ENCODE measurements around the gene GOLGA2.
A peak's percentile ranks its signal among the peaks of the same experiment; 100 is the strongest.
"Not testable (repeated sequence)": the region's sequence is repeated elsewhere in the genome, so short reads cannot be mapped to it uniquely, and the experiment has no call there.

The GOLGA2 gene

DNA sequence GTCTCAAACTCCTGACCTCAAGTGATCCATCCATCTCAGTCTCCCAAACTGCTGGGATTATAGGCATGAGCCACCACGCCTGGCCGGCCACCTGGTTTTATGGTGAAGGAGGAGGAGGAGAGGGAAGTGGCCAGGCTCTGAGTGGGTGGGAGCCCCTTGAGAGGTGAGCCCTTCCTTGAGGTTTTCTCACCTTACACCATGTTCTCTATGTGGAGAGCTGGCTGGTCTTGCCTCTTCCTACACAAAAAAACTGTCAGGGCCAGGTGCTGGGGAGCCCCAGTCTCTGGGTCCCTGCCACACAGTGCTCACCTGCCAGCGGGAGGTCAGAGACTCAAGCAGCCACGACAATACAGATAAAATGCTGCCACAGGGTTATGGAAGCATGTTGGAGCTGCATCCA is 18.3 kb upstream of the GOLGA2 start:
- DNase-seq (ENCODE audit: low read depth in 2 of 2) = no peak

DNA sequence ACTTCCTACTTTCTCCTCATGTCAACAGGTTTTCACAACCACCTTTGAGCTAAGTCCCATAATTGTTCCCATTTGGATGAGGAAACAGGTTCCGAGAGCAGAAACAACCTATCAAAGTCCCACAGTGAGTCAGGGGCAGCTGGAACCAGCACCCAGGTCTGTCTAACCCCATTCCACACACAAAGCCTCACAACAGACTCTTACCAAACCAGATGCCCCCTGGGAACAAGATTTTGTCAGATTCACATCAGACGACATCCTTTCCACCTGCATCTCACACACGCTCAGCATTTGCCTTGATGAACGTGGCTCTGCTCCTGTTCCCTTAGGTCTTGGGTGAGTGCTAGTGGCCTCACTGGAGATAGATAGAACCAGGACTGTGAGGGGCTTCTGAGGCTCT is 17.3 kb upstream of the GOLGA2 start:
- no peak for DNase-seq (ENCODE audit: low read depth in 2 of 2)

DNA sequence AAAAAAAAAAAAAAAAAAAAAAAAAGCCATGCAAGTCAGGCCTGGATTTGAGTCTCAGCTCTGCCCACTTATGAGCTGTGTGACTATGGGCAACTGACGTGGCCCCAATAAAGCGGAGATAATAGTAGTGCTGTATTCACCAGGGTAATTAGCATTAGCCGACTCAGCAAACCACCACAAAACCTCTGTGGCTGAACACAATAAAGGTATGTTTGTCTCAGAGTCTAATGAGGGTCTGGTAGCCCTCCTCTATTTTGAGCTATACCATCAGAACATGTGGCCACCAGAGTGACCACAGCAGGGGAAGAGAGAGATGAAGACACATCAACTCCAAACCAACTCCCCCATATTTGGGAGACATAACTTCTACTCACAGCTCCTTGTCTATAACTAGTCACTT is 16.2 kb upstream of the GOLGA2 start:
- no peak for DNase-seq (ENCODE audit: low read depth in 2 of 2)

DNA sequence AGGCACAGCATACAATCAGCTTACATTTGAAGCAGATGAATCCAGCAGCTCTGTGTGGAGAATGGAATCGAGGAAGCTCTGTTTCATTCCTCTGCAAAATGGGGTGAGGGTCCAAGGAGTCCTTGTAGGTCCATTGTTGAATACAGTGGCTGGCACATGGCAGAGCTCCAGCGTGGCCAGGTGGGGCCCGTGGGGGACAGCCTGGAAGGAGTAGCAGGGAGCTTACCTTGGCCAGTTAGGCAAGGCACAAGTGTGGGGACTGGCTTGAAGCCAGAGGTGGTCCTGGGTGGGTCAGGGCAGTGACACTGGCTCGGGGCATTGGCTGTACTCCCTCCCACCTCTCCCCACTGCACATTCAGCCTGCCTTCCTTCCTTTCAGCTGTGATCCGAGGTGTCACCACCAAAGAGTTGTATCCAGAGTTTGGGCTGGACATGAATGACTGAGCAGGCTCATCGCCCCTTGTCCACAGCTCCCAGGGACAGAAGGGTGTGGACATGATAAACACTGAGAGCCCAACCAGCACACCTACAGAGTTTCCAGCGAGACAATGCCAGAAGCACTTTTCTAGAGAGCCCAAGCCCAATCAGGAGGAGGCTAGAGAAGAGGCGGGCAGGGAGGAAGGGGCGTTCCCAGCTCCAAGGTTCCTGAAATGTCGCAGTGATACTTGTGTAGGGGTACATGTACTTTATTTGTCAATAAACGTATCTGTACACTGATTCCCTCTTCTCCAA is 12.6 kb upstream of the GOLGA2 start:
- DNase-seq (ENCODE audit: low read depth in 2 of 2) = no peak

DNA sequence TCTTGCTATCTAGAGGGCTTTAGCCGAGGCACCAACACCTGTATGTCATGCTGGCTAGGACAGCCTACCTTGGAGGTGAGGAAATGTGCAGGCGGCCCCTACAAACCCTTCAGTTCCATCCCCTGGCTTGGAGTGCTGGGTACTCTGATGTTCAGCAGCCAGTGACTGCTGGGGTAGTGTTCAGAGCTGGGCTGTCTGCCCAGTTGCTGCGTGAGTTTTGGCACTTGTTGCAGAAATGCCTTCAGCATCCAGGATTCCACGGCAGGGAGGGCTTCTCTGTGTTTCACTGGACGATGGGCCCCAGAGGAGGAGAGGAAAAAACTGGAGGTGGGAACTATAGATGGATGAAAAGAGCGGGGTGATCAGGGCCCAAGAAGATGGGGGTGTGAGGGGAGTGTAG is 10.6 kb upstream of the GOLGA2 start:
- DNase-seq (ENCODE audit: low read depth in 2 of 2) = no peak

DNA sequence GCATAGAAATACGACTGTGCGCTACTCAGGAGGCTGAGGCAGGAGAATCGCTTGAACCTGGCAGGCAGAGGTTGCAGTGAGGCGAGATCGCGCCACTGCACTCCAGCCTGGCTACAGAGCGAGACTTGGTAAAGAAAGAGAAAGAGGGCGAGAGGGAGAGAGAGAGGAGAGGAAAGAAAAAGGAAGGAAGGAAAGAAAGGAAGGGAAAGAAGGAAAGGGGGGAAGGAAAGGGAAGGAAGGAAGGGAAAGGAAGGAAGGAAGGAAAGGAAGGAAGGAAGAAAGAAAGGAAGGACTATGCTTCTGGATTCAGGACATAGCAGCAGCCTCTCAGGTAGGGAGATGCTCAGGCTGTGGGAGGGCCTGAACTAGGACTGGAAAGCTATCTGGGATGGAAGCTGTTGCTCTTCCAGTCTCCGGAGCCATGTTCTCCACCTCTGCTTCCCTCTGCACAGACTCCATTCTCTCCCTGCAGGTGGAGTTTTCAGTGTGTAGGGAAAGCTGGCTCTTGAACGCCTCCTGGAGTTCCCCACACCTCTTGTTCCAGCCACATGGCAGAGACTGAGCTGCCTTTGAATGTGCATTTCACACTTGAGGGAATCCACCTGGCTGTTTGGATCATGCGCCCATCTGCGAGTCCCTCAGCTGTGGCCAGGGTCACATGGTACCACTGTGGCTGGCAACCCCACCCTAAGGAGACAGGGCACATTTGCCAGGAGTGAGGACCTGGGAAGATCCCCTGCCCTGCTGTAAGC is 9.4 kb upstream of the GOLGA2 start:
- no peak for DNase-seq (ENCODE audit: low read depth in 2 of 2)

DNA sequence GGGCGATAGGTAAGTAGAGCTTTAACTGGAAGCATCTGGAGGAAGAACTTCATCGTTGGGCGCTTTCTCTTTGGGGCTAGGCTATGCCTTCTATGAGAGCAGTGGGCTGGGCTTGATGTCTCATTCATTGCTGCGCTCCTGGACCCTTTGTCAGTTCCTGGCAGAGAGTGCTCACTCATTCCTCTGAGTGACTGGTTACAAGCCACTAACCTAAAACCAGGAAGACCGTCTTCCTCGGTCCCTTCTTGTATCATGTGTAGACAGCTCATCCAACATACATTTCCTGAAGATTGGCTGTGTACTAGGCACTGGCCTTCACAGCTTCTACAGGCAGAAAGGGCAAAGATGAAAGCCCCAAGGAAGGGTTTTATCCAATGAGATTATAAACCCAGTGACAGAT is 6.7 kb upstream of the GOLGA2 start:
- peak in 1 of 2 experiments; percentile 31 for DNase-seq (ENCODE audit: low read depth in 2 of 2)

DNA sequence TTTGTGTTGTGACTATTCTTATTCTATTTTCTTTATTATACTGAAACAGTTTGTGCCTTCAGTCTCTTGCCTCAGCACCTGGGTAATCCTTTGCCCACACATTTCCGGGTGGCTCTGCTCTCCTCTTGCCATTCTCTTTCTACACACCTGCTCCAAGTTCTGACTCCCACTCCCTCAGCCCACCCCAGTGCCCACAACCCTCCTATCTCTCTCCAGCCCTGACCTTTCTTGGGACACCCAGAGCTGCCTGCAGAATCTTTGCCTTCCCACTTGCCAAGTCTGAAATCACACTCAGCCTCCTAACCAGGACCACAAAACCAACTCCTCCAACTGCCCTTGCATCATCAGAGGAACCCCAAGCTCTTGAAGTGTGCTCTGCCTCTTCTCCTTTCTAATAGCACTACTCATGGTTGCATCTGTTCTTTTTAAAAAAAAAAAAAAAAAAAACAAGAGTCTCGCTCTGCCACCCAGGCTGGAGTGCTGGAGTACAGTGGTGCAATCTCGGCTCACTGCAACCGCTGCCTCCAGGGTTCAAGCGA is 4.3 kb upstream of the GOLGA2 start:
- DNase-seq (ENCODE audit: low read depth in 2 of 2) = no peak

DNA sequence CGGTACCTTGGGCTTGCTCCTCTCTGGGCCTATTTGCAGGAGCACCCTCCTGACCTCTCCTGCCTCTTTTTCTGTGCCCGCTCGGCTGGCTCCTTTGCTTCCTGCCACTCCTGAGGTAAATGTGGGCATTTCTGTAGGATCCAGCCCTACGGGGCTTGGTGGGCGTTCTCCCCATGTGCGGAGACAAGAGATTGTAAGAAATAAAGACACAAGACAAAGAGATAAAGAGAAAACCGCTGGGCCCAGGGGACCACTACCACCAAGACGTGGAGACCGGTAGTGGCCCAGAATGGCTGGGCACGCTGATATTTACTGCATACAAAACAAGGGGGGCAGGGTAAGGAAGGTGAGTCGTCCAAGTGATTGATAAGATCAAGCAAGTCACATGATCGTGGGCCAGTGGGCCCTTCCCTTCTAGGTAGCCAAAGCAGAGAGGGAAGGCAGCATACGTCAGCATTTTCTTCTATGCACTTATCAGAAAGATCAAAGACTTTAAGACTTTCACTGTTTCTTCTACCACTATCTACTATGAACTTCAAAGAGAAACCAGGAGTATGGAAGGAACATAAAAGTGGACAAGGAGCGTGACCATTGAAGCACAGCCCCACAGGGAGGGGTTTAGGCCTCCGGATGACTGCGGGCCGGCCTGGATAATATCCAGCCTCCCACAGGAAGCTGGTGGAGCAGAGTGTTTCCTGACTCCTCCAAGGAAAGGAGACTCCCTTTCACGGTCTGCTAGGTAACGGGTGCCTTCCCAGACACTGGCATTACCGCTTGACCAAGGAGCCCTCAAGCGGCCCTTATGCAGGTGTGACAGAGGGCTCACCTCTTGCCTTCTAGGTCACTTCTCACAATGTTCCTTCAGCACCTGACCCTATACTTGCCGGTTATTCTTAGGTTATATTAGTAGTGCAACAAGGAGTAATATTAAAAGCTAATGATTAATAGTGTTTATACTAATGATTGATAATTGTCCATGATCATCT is 3.6 kb upstream of the GOLGA2 start:
- not testable (repeated sequence) for DNase-seq (ENCODE audit: low read depth in 2 of 2)

DNA sequence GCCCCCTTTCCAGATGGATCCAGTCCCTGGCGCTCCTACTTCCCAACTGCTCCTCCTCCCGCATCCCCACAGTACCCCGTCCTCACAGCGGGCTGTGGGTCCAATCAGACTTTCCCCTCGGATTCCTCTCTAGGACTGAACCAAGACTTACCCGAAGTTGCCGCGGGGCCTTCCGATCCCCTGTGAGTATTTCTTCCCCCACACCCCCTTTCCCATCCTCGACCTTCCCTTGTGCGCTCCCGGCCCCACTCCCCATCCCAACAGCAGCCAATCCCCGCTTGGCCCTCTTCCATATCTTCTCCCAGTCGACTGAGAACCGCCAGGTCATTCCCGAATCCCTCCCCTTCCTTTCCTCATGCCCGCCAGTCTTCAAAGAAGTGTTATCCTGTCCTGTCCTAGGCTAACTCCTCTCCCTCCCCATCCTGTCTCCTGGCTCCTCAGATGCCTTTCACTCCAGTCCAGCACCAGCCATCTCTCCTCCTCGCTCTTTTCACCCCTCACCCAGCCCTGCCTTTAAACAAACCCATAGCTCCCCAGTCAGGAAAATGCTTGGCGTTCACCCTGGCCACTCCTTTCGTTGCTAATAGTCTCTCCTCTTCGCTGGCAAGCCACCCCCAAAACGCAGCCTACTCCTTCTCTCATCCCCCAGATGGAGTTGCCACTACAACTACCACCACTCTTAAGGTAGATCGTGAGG is 915 bp upstream of the GOLGA2 start:
- DNase-seq (ENCODE audit: low read depth in 2 of 2) = no peak

DNA sequence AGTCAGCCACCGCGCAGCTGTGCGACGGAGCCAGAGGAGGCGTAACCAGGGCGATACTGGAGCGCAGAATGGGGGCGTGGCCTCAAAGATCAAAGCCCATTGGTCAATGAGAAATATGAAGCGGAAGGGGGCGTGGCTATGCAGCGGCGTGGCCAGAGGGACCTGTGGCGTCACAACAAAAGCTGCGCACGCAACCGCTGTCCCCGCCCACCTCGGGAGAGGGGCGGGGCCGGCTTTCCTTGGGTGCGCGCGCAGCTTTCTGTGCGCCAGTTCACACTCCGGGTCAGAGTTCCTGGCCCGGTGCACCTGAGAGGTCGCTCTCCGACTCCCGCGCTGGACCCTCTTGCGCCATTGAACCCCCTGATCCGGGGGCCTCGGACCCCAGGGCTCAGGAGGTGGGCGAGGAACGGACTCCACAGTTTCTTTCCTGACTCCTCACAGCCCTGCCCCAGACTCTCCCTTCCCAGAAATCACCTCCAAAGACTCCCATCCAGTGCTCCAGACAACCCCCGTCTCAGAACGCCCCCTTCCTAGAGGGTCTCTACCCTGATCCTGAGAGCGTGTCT is 284 bp upstream of the GOLGA2 start, which contains the start of gene SWI5:
SWI5 (plus strand) TSS at position 269 of the 566 bp plus-strand sequence.
- DNase-seq (ENCODE audit: low read depth in 2 of 2) = peak; percentile 98

DNA sequence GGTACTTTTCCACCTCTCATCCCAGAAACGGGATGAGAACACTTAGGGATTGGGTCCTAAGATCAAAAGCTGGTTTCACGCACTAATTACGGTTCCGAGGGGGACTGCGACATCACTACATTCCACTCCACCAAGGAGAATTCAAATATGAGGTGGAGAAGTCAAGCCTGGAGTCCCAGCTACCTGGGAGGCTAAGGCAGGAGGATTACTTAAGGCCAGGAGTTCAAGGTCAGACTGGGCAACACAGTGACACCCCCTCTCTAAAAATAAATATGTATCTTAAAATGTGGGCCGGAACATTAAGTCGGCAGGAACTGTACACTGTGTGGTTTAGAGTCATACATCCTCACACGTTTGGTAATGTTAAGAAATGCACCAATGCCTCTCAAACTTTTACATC is 1.6 kb downstream of the GOLGA2 start:
- no peak for DNase-seq (ENCODE audit: low read depth in 2 of 2)

DNA sequence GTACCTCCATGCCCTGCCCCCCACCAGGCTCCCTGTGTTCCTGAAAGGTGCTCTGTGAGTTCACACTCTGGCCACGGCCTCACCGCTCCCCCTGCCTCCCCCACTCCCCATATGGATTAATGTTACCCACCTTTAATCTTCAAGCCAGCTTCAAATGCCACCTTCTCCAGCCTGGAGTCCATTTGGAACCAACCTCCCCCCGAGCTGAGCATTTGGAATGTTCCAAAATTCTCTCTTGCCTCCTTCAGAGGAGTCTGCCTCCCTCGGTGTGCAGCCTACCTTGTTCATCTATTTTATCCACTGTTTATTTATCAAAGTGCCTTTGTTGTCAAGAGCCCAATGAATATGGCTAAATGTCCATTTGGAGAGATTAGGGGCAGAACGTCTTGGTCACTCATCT is 4.3 kb downstream of the GOLGA2 start:
- DNase-seq (ENCODE audit: low read depth in 2 of 2) = no peak

DNA sequence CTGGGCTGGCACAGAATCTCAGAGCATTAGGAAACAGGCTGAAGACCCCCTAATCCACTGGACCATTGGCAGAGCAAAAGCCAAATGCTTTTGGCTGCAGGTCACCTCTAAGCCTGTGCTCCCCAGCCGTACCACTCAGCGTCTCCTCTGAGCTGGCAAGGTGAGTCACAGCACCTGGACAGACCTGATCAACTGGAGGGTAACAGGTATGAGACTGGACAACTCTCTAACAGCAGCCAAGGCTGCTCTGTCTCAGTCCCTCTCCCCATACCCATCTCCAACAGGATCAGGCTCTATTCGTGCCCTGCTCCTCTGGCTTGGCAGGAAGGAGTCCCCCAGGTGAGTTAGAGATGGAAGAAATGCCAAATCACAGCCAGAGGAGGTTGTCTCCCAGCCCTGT is 4.7 kb downstream of the GOLGA2 start:
- DNase-seq (ENCODE audit: low read depth in 2 of 2) = no peak

DNA sequence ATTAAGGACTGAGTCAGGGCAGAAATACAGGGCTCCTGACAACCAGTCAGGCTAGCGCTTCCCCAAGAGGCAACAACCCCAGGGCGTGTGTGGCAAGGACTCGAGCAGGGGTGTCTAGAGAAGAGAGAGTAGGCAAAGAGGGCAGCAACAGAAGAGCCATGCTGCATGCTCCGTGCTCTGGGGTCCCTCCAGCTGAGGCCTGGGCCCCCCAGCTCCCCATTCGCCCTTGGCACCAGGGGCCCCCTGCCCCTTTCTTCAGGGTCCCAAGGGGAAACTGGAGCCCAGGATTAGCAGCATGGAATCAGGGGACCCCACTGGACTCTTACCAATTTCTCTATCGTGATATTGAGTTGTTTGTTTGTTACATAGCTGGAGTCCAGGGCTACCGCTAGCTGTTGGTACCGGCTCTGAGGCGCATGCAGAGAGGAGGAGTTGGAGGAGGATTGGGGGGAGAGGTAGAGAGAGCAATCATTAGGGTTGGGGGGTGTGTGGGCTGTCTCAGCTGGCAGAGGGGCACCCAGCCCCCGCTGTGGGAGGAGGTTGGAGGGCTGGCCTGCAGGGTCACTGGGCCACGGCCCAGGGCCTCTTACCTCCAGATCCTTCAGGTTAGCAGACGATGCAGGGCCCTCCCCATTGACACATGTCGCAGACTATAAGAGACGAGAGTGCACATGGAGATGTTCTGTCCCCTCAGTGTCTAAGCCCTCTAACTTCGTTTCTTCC is 8.8 kb downstream of the GOLGA2 start:
- DNase-seq (ENCODE audit: low read depth in 2 of 2) = no peak

DNA sequence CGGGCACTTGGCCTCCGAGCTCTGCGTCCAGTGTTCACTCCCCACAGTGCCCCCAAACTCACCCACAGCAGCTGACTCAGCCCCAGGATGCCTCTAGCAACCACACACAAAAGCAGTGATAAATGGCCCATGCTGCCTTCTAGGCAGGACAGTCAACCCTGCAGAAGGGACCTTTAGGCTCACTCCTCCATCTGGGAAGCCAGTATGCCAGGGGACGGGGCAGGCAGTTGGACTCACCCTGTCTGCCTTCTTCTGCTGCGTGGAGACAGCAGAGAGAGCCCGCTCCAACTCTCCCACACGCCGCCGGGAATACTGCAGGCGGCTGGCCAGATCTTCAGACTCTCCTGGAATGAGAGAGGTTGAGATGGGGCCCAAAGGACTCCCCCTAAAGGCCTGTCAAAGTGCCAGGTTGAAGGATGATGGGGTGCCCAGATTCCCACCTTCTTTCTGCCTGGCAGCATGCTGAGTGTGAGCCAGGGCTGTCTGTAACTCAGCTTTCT is 10.4 kb downstream of the GOLGA2 start:
- DNase-seq (ENCODE audit: low read depth in 2 of 2) = no peak

DNA sequence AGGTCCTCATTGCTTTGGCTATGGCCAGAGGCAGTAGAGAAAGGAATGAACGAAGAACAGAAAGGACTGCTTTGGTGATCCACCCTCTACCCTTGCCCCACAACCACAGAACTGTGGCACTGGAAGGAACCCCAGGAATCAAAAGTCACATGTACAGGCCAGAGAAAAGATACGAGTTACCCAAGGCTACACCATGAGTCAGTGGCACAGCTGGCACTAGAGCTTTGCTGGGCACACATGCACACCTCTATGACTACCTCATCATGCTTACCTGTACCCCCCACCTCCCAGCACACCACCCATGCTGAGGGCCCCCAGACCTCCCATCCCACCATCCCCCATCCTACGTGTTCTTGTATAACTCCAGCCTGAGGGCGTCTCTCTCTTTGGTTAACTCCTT is 13.1 kb downstream of the GOLGA2 start:
- DNase-seq (ENCODE audit: low read depth in 2 of 2) = no peak

DNA sequence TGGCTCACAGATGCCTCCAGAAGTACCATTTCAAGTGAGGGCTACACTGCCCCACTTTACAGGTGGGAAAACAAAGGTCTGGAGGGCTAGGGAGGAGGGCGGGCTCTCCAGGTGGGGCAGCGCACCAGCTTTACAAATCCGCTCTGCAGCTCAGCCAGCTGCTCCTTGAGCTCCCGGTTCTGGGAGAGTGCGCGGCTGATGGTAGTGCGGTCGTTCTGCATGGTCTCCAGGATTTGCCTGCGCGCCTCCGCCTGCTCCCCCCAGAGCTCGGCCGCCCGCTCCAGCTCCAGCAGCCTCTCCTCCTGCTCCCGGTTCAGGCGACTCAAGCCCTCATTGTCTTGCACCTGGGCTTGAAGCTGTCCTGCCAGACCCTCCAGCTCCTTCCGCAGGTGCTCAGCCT is 15.5 kb downstream of the GOLGA2 start:
- DNase-seq (ENCODE audit: low read depth in 2 of 2) = no peak

DNA sequence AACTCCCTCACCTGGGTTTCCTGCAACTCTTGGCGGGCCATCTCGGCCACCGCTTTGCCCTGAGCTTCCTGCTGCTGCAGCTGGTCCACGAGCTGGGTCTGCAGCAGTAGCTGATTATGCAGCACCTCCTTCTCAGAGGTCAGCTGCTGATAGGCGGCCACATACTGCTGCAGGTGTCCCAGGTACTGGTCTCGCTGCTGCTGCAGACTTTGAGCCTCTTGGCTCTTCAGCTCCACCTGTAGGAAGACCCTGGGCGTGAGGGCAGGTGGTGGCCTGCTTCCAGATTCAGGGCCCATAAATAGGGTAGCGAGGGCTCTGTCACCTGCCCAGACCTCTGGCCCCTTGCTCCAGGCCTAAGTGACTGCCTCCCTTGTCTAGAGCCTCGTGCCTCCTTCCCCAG is 16.7 kb downstream of the GOLGA2 start:
- no peak for DNase-seq (ENCODE audit: low read depth in 2 of 2)

DNA sequence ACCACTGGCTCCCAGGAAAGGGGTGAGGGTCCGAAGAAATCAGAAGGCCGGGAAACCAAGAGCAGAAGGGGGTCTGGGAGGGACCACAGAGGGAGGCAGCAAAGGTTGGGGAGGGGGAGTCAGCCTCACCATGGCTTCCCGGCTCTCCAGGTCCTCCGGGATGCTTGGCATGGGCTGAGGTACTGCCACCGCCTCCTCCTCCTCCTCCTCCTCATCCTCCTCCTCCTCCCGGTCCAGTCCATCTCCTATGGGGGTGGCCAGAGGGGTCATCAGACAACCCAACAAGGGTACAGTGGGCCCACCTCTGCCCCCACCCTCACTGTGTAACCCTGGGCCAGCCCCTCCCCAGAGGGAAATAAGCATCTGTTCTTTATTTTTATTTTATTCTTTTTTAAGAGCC is 17.5 kb downstream of the GOLGA2 start:
- DNase-seq (ENCODE audit: low read depth in 2 of 2) = no peak
